Bone marrow (tissue), 2 donors: ENCODE measurements around the gene AKAP13.

Experiments
- DNase-seq, 2 donors: peaks; one replicate each; lab custom pipeline; 2025; lab: John Stamatoyannopoulos, UW

The AKAP13 gene

GRCh38 chr15:85595804-85596536, 215.6 kb downstream of the AKAP13 start:
- no peak for DNase-seq

GRCh38 chr15:85597155-85597815, 216.9 kb downstream of the AKAP13 start:
- peak in 1 of 2 donors; percentile 19 for DNase-seq

GRCh38 chr15:85598219-85598618, 217.8 kb downstream of the AKAP13 start:
- no peak for DNase-seq

GRCh38 chr15:85598718-85599398, 218.5 kb downstream of the AKAP13 start:
- no peak for DNase-seq

GRCh38 chr15:85600001-85600400, 219.6 kb downstream of the AKAP13 start:
- DNase-seq, result no peak

- no peak for DNase-seq
These were observed 222.8 kb downstream of the AKAP13 start for GRCh38 chr15:85603160-85603559.

GRCh38 chr15:85603703-85604102, 223.3 kb downstream of the AKAP13 start:
- no peak for DNase-seq

GRCh38 chr15:85604194-85604593, 223.8 kb downstream of the AKAP13 start:
- DNase-seq, result no peak

- no peak for DNase-seq
These were observed 226.3 kb downstream of the AKAP13 start for GRCh38 chr15:85606738-85607137.

- peak in 1 of 2 donors; percentile 70 for DNase-seq
These were observed 226.9 kb downstream of the AKAP13 start for GRCh38 chr15:85607141-85607806.

- peak in 1 of 2 donors; percentile 34 for DNase-seq
These were observed 227.4 kb downstream of the AKAP13 start for GRCh38 chr15:85607842-85608241.

- no peak for DNase-seq
These were observed 229.1 kb downstream of the AKAP13 start for GRCh38 chr15:85609492-85609891.

- DNase-seq, result no peak
These were observed 231.0 kb downstream of the AKAP13 start for GRCh38 chr15:85611361-85611760.

GRCh38 chr15:85614059-85614458, 233.7 kb downstream of the AKAP13 start:
- DNase-seq, result no peak

GRCh38 chr15:85615930-85616329, 235.5 kb downstream of the AKAP13 start:
- peak in 1 of 2 donors; percentile 32 for DNase-seq

- no peak for DNase-seq
These were observed 236.2 kb downstream of the AKAP13 start for GRCh38 chr15:85616549-85617110.

- no peak for DNase-seq
These were observed 237.8 kb downstream of the AKAP13 start for GRCh38 chr15:85618228-85618505.

- DNase-seq, result peak; percentile 16 to 87
These were observed 238.6 kb downstream of the AKAP13 start for GRCh38 chr15:85618956-85619491.

- no peak for DNase-seq
These were observed 239.7 kb downstream of the AKAP13 start for GRCh38 chr15:85619992-85620689.

GRCh38 chr15:85620690-85621049, 240.3 kb downstream of the AKAP13 start:
- DNase-seq, result no peak

GRCh38 chr15:85621094-85621493, 240.7 kb downstream of the AKAP13 start:
- DNase-seq, result no peak
